Fibroblast of the aortic adventitia (primary cell): ENCODE measurements around the gene RPL18A. TPM values are rescaled to one million over a fixed set of nuclear protein-coding genes. Genes with fewer than 3 reads are reported as not detected.

ENCODE experiments used
- DNase-seq: peaks from one replicate; pipeline ENCODE4 v3.0.0-alpha.2; 2010; ENCODE audit warnings: low read depth
- H3K4me3 ChIP-seq: 2 replicates; pipeline ENCODE4 v1.5.1; 2011; ENCODE audit warnings: low read depth, mild to moderate bottlenecking, control low read depth, low read length, moderate library complexity
- CTCF ChIP-seq: IDR thresholded peaks from 2 replicates; pipeline ENCODE4 v1.5.1; 2011; ENCODE audit warnings: mild to moderate bottlenecking, low read length, control low read depth, inconsistent platforms; ENCODE audit not compliant: insufficient read depth
- total RNA-seq: library from RNA; depleted of rRNA; stranded (reverse); fragments of >200 nt; gene quantifications from 2 replicates; pipeline ENCODE4 v1.2.3, GENCODE V29; 2012; ENCODE audit warnings: low replicate concordance

The RPL18A gene
- total RNA-seq, 1 donor: 1,681 TPM

GRCh38 chr19:17848595-17849292, 11.0 kb upstream of the RPL18A start:
- no peak for DNase-seq
- H3K4me3 ChIP-seq: no peak overlapping the region
- TF ChIP-seq CTCF: no peak

- no peak for TF ChIP-seq CTCF
- DNase-seq: no peak
- no peak overlapping the region for H3K4me3 ChIP-seq
These were observed 5.6 kb upstream of the RPL18A start for GRCh38 chr19:17854061-17854460.

- no peak overlapping the region for H3K4me3 ChIP-seq
- peak; percentile 66 for DNase-seq
- peak; percentile 98 for TF ChIP-seq CTCF
These were observed 4.2 kb upstream of the RPL18A start for GRCh38 chr19:17855280-17856152.

GRCh38 chr19:17860331-17860992, 752 bp downstream of the RPL18A start:
- H3K4me3 ChIP-seq: peak overlapping the region; percentile 95
- no peak for TF ChIP-seq CTCF
- no peak for DNase-seq

- DNase-seq: no peak
- no peak for TF ChIP-seq CTCF
- H3K4me3 ChIP-seq: peak overlapping the region; percentile 95
These were observed 1.3 kb downstream of the RPL18A start for GRCh38 chr19:17860993-17861360.

GRCh38 chr19:17861542-17862402, 2.1 kb downstream of the RPL18A start:
- peak overlapping the region; percentile 95 for H3K4me3 ChIP-seq
- no peak for TF ChIP-seq CTCF
- DNase-seq: no peak
